ENCODE measurements around the gene SSBP2.

The SSBP2 gene

GRCh38 chr5:81748556-81748955 is 2.3 kb downstream of the SSBP2 start:
- Histone ChIP-seq H3K36me3 (no peaks in the 10 kb centered on the region), H3K4me3 (ENCODE audit: low read depth, low read length) (peak overlapping the region; percentile 75), H3K4me1 (peaks cover 17% of the 10 kb centered on the region), H3K27me3 (no peaks in the 10 kb centered on the region), H3K9me3 (no peaks in the 10 kb centered on the region)
- DNase-seq, result no peak
- peak; percentile 25; the same call in 1 of the 2 replicates for TF ChIP-seq CTCF (IDR thresholded peaks at IDR 0.05; ENCODE audit: low read depth, low read length)

DNA sequence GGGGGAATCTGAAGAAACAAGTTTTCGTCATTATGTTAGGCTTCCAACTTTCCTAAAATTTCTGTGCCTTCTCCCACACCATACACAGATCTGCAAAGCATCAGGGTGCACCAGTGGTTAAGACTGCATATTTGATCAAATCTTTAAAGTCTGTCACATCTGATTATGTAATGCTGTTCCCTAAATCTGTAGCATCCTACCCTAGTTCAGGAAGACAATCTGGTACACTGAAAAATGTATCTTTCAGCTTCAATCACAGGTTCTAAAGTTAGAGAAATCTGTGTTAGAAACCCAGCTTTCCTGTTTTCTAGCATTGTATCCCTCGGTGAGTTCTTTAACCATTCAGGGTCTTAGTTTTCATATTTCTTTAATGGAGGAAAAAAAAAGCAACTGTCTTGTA is 3.9 kb downstream of the SSBP2 start:
- no peaks in the 10 kb centered on the region for H3K36me3 ChIP-seq
- H3K4me1 ChIP-seq, result peaks cover 15% of the 10 kb centered on the region
- H3K9me3 ChIP-seq, result no peaks in the 10 kb centered on the region
- H3K27me3 ChIP-seq, result no peaks in the 10 kb centered on the region
- DNase-seq, result no peak
- H3K4me3 ChIP-seq (ENCODE audit: low read depth, low read length), result no peak overlapping the region
- no peak for TF ChIP-seq CTCF (IDR thresholded peaks at IDR 0.05; ENCODE audit: low read depth, low read length)

GRCh38 chr5:81740758-81741157 is 10.1 kb downstream of the SSBP2 start:
- DNase-seq, result no peak
- no peak for TF ChIP-seq CTCF (IDR thresholded peaks at IDR 0.05; ENCODE audit: low read depth, low read length)
- Histone ChIP-seq H3K4me3 (ENCODE audit: low read depth, low read length) (no peak overlapping the region), H3K36me3 (no peaks in the 10 kb centered on the region), H3K27me3 (no peaks in the 10 kb centered on the region), H3K4me1 (no peaks in the 10 kb centered on the region), H3K9me3 (no peaks in the 10 kb centered on the region)

- TF ChIP-seq CTCF (IDR thresholded peaks at IDR 0.05; ENCODE audit: low read depth, low read length), result no peak
- Histone ChIP-seq H3K4me1 (no peaks in the 10 kb centered on the region), H3K9me3 (no peaks in the 10 kb centered on the region), H3K4me3 (ENCODE audit: low read depth, low read length) (no peak overlapping the region), H3K27me3 (no peaks in the 10 kb centered on the region), H3K36me3 (no peaks in the 10 kb centered on the region)
- DNase-seq, result no peak
Observed at GRCh38 chr5:81739291-81739690, 11.6 kb downstream of the SSBP2 start.

- H3K36me3 ChIP-seq, result no peaks in the 10 kb centered on the region
- no peaks in the 10 kb centered on the region for H3K9me3 ChIP-seq
- H3K4me1 ChIP-seq, result peaks cover 6% of the 10 kb centered on the region; the same call in 1 of the 2 replicates
- DNase-seq, result no peak
- no peak overlapping the region for H3K4me3 ChIP-seq (ENCODE audit: low read depth, low read length)
- TF ChIP-seq CTCF (IDR thresholded peaks at IDR 0.05; ENCODE audit: low read depth, low read length), result no peak
- no peaks in the 10 kb centered on the region for H3K27me3 ChIP-seq
Observed at GRCh38 chr5:81729276-81729675, 21.6 kb downstream of the SSBP2 start.

- Histone ChIP-seq H3K36me3 (no peaks in the 10 kb centered on the region), H3K4me1 (peaks cover 6% of the 10 kb centered on the region; the same call in 1 of the 2 replicates), H3K27me3 (no peaks in the 10 kb centered on the region), H3K4me3 (ENCODE audit: low read depth, low read length) (no peak overlapping the region), H3K9me3 (no peaks in the 10 kb centered on the region)
- DNase-seq, result no peak
- no peak for TF ChIP-seq CTCF (IDR thresholded peaks at IDR 0.05; ENCODE audit: low read depth, low read length)
Observed at GRCh38 chr5:81728301-81728700, 22.6 kb downstream of the SSBP2 start.

Data from BE2C (cell line).